SK-N-SH (cell line): ENCODE data around the gene IRX5. TPM values are rescaled to one million over a fixed set of nuclear protein-coding genes. Genes with fewer than 3 reads are reported as not detected.

ENCODE experiments used
- CTCF ChIA-PET: fragments of 300-600, 350-600 bp; formaldehyde crosslinking; extraction: SDS; loops from one replicate; lab custom pipeline; 2021; lab: Yijun Ruan, JAX
- POLR2A ChIA-PET: fragments of 350-600 bp; sonication (Branson Sonifier 250); formaldehyde crosslinking; extraction: SDS; loops from one replicate; lab custom pipeline; 2020; ENCODE audit warnings: antibody characterized with exemption, inconsistent platforms; lab: Yijun Ruan, JAX
- DNase-seq: peaks from one replicate; pipeline ENCODE4 v3.0.0; 2012
- H2AFZ ChIP-seq: fragments of 200-600 bp; sonication (generic); 2 replicates; pipeline ENCODE4 v1.8.1; 2016; ENCODE audit warnings: antibody characterized with exemption, mild to moderate bottlenecking, low read depth
- H3F3A ChIP-seq: fragments of 200-600 bp; sonication (generic); replicated peaks from 2 replicates; pipeline ENCODE3; 2016; ENCODE audit warnings: antibody characterized with exemption, mild to moderate bottlenecking; ENCODE audit not compliant: insufficient read depth
- H3K27ac ChIP-seq, 2 experiments: fragments of 200-500 bp in 1 of 2; fragments of 200-600 bp in 1 of 2; sonication (Bioruptor generic) in 1 of 2; sonication (generic), shearing (Covaris generic) in 1 of 2; 2 replicates each; pipeline versions ENCODE4 v1.5.1 to v1.6.1; 2014 to 2016; ENCODE audit warnings: low read depth in 2 of 2, inconsistent platforms in 1 of 2, low read length in 1 of 2, mild to moderate bottlenecking in 1 of 2, mixed read lengths in 1 of 2
- H3K27me3 ChIP-seq: fragments of 200-600 bp; sonication (generic), shearing (Covaris generic); 2 replicates; pipeline ENCODE4 v1.6.1; 2016; ENCODE audit warnings: mixed run types; ENCODE audit not compliant: insufficient read depth
- H3K36me3 ChIP-seq, 2 experiments: fragments of 200-500 bp in 1 of 2; fragments of 200-600 bp in 1 of 2; sonication (Bioruptor generic) in 1 of 2; sonication (generic) in 1 of 2; replicated peaks in 1 of 2; 2 replicates each; pipeline versions ENCODE3 to v1.5.1; 2014 to 2016; ENCODE audit warnings: low read length in 1 of 2, mild to moderate bottlenecking in 1 of 2; ENCODE audit not compliant: insufficient read depth in 2 of 2, control insufficient read depth in 1 of 2
- H3K4me1 ChIP-seq, 2 experiments: fragments of 200-500 bp in 1 of 2; fragments of 200-600 bp in 1 of 2; sonication (Bioruptor generic) in 1 of 2; sonication (generic), shearing (Covaris generic) in 1 of 2; 2 replicates each; pipeline versions ENCODE4 v1.5.1 to v1.6.1; 2014 to 2016; ENCODE audit warnings: low read depth in 1 of 2, low read length in 1 of 2, mixed run types in 1 of 2; ENCODE audit not compliant: insufficient read depth in 2 of 2, control insufficient read depth in 1 of 2
- H3K4me2 ChIP-seq: fragments of 200-600 bp; sonication (generic), shearing (Covaris generic); 2 replicates; pipeline ENCODE4 v1.6.1; 2017; ENCODE audit warnings: mixed run types
- H3K4me3 ChIP-seq, 2 experiments: fragments of 200-500 bp in 1 of 2; fragments of 200-600 bp in 1 of 2; sonication (Bioruptor generic) in 1 of 2; sonication (generic), shearing (Covaris generic) in 1 of 2; 2 replicates each; pipeline versions ENCODE4 v1.5.1 to v1.8.1; 2014 to 2016; ENCODE audit warnings: low read depth in 2 of 2, inconsistent platforms in 1 of 2, low read length in 1 of 2, mild to moderate bottlenecking in 1 of 2, mixed read lengths in 1 of 2, moderate library complexity in 1 of 2
- H3K79me2 ChIP-seq: fragments of 200-600 bp; sonication (generic); 2 replicates; pipeline ENCODE4 v1.8.1; 2017; ENCODE audit warnings: mild to moderate bottlenecking; ENCODE audit not compliant: insufficient read depth
- H3K9ac ChIP-seq: fragments of 200-600 bp; sonication (generic); 2 replicates; pipeline ENCODE4 v1.6.1; 2017; ENCODE audit warnings: mixed run types
- H3K9me2 ChIP-seq: fragments of 200-600 bp; sonication (generic); 2 replicates; pipeline ENCODE4 v1.6.1; 2017; ENCODE audit warnings: mixed run types
- H3K9me3 ChIP-seq: fragments of 200-600 bp; sonication (generic); 2 replicates; pipeline ENCODE4 v1.6.1; 2017; ENCODE audit warnings: mixed run types, mild to moderate bottlenecking, moderate library complexity
- H4K20me1 ChIP-seq: fragments of 200-600 bp; sonication (generic); 2 replicates; pipeline ENCODE4 v1.6.1; 2017; ENCODE audit warnings: mild to moderate bottlenecking, mixed run types; ENCODE audit not compliant: insufficient read depth
- CHD2 ChIP-seq: fragments of 150-350 bp; IDR thresholded peaks from 2 replicates; pipeline ENCODE4 v1.6.1; 2018; ENCODE audit warnings: low read length; ENCODE audit not compliant: partially characterized antibody
- ELF1 ChIP-seq: IDR thresholded peaks from 2 replicates; pipeline ENCODE4 v1.4.0; 2012
- FOXJ3 ChIP-seq: sonication (generic); formaldehyde crosslinking; IDR thresholded peaks from 2 replicates; pipeline ENCODE4 v1.5.1; 2020; ENCODE audit warnings: mild to moderate bottlenecking, missing genetic modification reagents
- FOXM1 ChIP-seq: IDR thresholded peaks from 2 replicates; pipeline ENCODE4 v1.4.0; 2012; ENCODE audit warnings: low read depth, mild to moderate bottlenecking
- GATA2 ChIP-seq: sonication (generic); formaldehyde crosslinking; IDR thresholded peaks from 2 replicates; pipeline ENCODE4 v1.5.0; 2020; ENCODE audit warnings: mild to moderate bottlenecking, missing genetic modification reagents
- JUND ChIP-seq: IDR thresholded peaks from 2 replicates; pipeline ENCODE4 v1.4.0; 2012
- NFIC ChIP-seq: IDR thresholded peaks from 2 replicates; pipeline ENCODE4 v1.4.0; 2012; ENCODE audit warnings: borderline replicate concordance
- PBX3 ChIP-seq: IDR thresholded peaks from 2 replicates; pipeline ENCODE4; 2012
- RXRA ChIP-seq: IDR thresholded peaks from 2 replicates; pipeline ENCODE4 v1.4.0; 2012; ENCODE audit warnings: low read depth, mild to moderate bottlenecking, borderline replicate concordance
- TAF1 ChIP-seq: IDR thresholded peaks from 2 replicates; pipeline ENCODE4 v1.6.1; 2012; ENCODE audit warnings: low read depth, mild to moderate bottlenecking, low read length, moderate library complexity, borderline replicate concordance
- TCF12 ChIP-seq: IDR thresholded peaks from 2 replicates; pipeline ENCODE4 v1.4.0; 2012
- USF1 ChIP-seq: IDR thresholded peaks from 2 replicates; pipeline ENCODE4 v1.4.0; 2012; ENCODE audit warnings: low read depth, borderline replicate concordance
- YY1 ChIP-seq: IDR thresholded peaks from 2 replicates; pipeline ENCODE4 v1.4.0; 2012; ENCODE audit warnings: low read depth, mild to moderate bottlenecking
- WGBS: methylation state at CpG from one replicate; pipeline ENCODE4 v1.1.6; 2017; ENCODE audit warnings: low lambda C conversion rate; 5-methylcytosine and 5-hydroxymethylcytosine counted together
- polyA plus RNA-seq, 3 experiments: library from polyadenylated mRNA; depleted of rRNA; stranded (reverse); fragments of >200 nt; gene quantifications; 2 replicates each; pipeline ENCODE4 v1.2.3, GENCODE V29; 2012
- TF ChIP-seq, protein P1 (sequence below): fragments of 200-600 bp; sonication (generic); IDR thresholded peaks from 2 replicates; pipeline ENCODE4 v1.6.1; 2017; ENCODE audit warnings: antibody characterized with exemption, mild to moderate bottlenecking, moderate library complexity
- TF ChIP-seq, protein P2 (sequence below): fragments of 150-350 bp; IDR thresholded peaks from 2 replicates; pipeline ENCODE4 v1.6.1; 2016; ENCODE audit warnings: mild to moderate bottlenecking, low read depth, low read length
- TF ChIP-seq, protein P3 (sequence below): IDR thresholded peaks from 2 replicates; pipeline ENCODE4 v1.4.0; 2012; ENCODE audit warnings: low read depth

Gene IRX5
- polyA plus RNA-seq, 1 of the 3 experiments (the other 2 are of a cell fraction) = 1.4 TPM

DNA sequence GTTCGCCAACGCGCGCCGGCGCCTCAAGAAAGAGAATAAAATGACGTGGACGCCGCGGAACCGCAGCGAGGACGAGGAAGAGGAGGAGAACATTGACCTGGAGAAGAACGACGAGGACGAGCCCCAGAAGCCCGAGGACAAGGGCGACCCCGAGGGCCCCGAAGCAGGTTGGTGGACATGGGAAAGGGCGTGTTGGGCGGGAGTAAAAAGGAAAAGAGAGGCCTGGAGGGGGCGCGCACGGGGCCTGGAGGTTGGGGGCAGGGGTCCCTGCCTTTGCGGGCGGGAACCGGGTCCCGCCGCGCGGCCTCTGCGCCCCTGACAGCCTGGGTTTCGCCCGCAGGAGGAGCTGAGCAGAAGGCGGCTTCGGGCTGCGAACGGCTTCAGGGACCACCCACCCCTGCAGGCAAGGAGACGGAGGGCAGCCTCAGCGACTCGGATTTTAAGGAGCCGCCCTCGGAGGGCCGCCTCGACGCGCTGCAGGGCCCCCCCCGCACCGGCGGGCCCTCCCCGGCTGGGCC is 2.1 kb downstream of the IRX5 start:
- H4K20me1 ChIP-seq = 0 out of 2 replicates have a peak, but pooled peaks cover under 1% of the 10 kb centered on the region
- H3K27me3 ChIP-seq = no peaks in the 10 kb centered on the region
- 95% methylated on average over 37 of the region's 52 CpGs for WGBS
- no peaks in the 10 kb centered on the region for H3K9me3 ChIP-seq
- ChIA-PET CTCF (interaction anchor here (1.2 kb wide), 1 partner anchor 1383 kb away, joined by 3 read pairs; no protein-coding TSS in a partner anchor), POLR2A (no interaction called here)
- DNase-seq = no peak
- H3F3A ChIP-seq = peaks cover 7% of the 10 kb centered on the region
- no peaks in the 10 kb centered on the region for H3K9me2 ChIP-seq
- no peak overlapping the region for H2AFZ ChIP-seq
- peaks cover 0 to 7% of the 10 kb centered on the region in 2 experiments; a peak in 1 of 4 replicates for H3K4me1 ChIP-seq
- H3K36me3 ChIP-seq = peaks cover 10 to 14% of the 10 kb centered on the region in 2 experiments
- no peak overlapping the region for H3K9ac ChIP-seq
- TF ChIP-seq CHD2 (no peak), YY1 (no peak), FOXM1 (no peak), TCF12 (no peak), NFIC (no peak), TAF1 (no peak), FOXJ3 (no peak), GATA2 (no peak), ELF1 (no peak), JUND (no peak), PBX3 (no peak)
- TF ChIP-seq, protein P1, sequence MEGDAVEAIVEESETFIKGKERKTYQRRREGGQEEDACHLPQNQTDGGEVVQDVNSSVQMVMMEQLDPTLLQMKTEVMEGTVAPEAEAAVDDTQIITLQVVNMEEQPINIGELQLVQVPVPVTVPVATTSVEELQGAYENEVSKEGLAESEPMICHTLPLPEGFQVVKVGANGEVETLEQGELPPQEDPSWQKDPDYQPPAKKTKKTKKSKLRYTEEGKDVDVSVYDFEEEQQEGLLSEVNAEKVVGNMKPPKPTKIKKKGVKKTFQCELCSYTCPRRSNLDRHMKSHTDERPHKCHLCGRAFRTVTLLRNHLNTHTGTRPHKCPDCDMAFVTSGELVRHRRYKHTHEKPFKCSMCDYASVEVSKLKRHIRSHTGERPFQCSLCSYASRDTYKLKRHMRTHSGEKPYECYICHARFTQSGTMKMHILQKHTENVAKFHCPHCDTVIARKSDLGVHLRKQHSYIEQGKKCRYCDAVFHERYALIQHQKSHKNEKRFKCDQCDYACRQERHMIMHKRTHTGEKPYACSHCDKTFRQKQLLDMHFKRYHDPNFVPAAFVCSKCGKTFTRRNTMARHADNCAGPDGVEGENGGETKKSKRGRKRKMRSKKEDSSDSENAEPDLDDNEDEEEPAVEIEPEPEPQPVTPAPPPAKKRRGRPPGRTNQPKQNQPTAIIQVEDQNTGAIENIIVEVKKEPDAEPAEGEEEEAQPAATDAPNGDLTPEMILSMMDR = no peak
- no peak overlapping the region for H3K4me3 ChIP-seq
- H3K4me2 ChIP-seq = peak overlapping the region; percentile 100; the same call in 1 of the 2 replicates
- no peak overlapping the region for H3K27ac ChIP-seq
- peaks cover 16% of the 10 kb centered on the region for H3K79me2 ChIP-seq

GRCh38 chr16:54933281-54934011 is 2.8 kb downstream of the IRX5 start:
- ChIA-PET CTCF (interaction anchor here (2.5 kb wide), 1 partner anchor 438 kb away, joined by 14 read pairs; no protein-coding TSS in a partner anchor), POLR2A (no interaction called here)
- no peaks in the 10 kb centered on the region for H4K20me1 ChIP-seq
- TF ChIP-seq, protein P2, sequence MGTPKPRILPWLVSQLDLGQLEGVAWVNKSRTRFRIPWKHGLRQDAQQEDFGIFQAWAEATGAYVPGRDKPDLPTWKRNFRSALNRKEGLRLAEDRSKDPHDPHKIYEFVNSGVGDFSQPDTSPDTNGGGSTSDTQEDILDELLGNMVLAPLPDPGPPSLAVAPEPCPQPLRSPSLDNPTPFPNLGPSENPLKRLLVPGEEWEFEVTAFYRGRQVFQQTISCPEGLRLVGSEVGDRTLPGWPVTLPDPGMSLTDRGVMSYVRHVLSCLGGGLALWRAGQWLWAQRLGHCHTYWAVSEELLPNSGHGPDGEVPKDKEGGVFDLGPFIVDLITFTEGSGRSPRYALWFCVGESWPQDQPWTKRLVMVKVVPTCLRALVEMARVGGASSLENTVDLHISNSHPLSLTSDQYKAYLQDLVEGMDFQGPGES = no peak
- no peak for TF ChIP-seq PBX3
- TF ChIP-seq YY1 = no peak
- TF ChIP-seq, protein P3, sequence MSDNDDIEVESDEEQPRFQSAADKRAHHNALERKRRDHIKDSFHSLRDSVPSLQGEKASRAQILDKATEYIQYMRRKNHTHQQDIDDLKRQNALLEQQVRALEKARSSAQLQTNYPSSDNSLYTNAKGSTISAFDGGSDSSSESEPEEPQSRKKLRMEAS = no peak
- no peak for TF ChIP-seq RXRA
- TF ChIP-seq CHD2 = no peak
- no peak for TF ChIP-seq USF1
- peaks cover 13% of the 10 kb centered on the region; the same call in 1 of the 2 replicates for H3K79me2 ChIP-seq
- no peak for DNase-seq
- H3K27ac ChIP-seq = no peak overlapping the region
- no peaks in the 10 kb centered on the region for H3K27me3 ChIP-seq
- no peak overlapping the region for H3K4me3 ChIP-seq
- H3K9me3 ChIP-seq = no peaks in the 10 kb centered on the region
- H2AFZ ChIP-seq = no peak overlapping the region
- H3K9me2 ChIP-seq = no peaks in the 10 kb centered on the region
- H3K4me2 ChIP-seq = no peak overlapping the region
- peaks cover 10 to 14% of the 10 kb centered on the region in 2 experiments for H3K36me3 ChIP-seq
- WGBS = 98% methylated on average over 40 of the region's 68 CpGs
- H3K4me1 ChIP-seq = peaks cover 0 to 7% of the 10 kb centered on the region in 2 experiments; a peak in 1 of 4 replicates
- H3F3A ChIP-seq = peaks cover 7% of the 10 kb centered on the region
- H3K9ac ChIP-seq = no peak overlapping the region
